ENCODE results near the gene CDH13. TPM values are rescaled to one million over a fixed set of nuclear protein-coding genes. Genes with fewer than 3 reads are reported as not detected.

Gene CDH13
- total and polyA plus RNA-seq, 2 experiments from 2014 or later = 1.6 to 4.4 TPM

DNA sequence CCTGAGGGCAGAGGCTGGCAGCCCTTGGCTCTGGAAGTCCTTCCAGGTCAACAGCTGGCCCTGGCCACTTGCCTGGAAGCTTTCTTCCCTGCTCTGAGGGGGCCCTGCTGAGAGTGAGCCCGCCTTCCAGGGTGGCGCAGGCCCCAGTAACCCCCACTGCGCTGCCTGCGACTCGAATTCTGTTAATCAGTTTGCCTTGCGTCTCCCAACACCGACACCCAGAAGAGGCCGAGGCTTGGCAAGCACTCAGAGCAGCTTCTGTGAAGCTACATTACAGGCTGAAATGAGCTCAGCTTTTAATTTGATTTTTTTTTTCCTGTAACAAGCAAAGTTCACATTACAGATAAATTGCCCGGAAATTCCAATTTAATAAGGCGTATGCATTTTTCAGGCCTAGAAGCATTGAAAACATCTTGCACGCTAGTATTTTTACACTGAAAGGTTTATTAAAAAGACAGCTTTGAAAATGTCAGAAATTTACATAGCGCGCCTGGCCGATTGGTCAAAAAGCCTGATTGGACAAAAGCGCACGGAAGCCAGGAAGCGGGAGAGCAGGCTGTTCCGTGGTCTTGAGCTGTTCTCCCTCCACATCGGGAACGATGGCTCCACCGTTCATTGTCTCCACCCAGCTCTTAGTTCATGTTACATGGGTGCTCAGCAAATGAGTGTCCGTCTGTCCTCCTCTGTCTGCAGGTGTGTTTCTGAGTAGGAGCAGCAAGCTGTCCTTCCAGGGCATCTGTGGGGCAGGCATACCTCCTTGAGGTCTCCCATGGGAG is 1115.5 kb downstream of the CDH13 start:
- H3K9me2 ChIP-seq (ENCODE audit: insufficient read depth) = peaks cover 11% of the 10 kb centered on the region
- no peaks in the 10 kb centered on the region for H3K36me3 ChIP-seq (ENCODE audit: insufficient read depth)
- no peak overlapping the region for H3K27ac ChIP-seq (ENCODE audit: low read depth)
- H3K27me3 Mint-ChIP-seq (ENCODE audit: insufficient read depth, low read depth, poor library complexity) = no peaks in the 10 kb centered on the region
- H2AFZ ChIP-seq = peak overlapping the region; percentile 52; the same call in 1 of the 2 replicates
- ATAC-seq (no peak), DNase-seq (ENCODE audit: low spot score) (no peak)
- H3K27me3 ChIP-seq (ENCODE audit: insufficient read depth) = no peaks in the 10 kb centered on the region
- TF ChIP-seq POLR2AphosphoS5 (IDR thresholded peaks at IDR 0.05; ENCODE audit: low read depth) (no peak), ZNF114 (CRISPR knock-in tag; IDR thresholded peaks at IDR 0.05) (no peak), EZH2 (IDR thresholded peaks at IDR 0.05; ENCODE audit: low read depth, unreplicated experiment) (no peak), REST (IDR thresholded peaks at IDR 0.05; ENCODE audit: unreplicated experiment) (no peak), NANOG (IDR thresholded peaks at IDR 0.05; ENCODE audit: borderline replicate concordance) (no peak), ZNF331 (CRISPR knock-in tag; IDR thresholded peaks at IDR 0.05; ENCODE audit: low read depth) (no peak), CREB1 (CRISPR knock-in tag; IDR thresholded peaks at IDR 0.05; ENCODE audit: low read depth) (no peak), STAT1 (IDR thresholded peaks at IDR 0.05; ENCODE audit: unreplicated experiment) (no peak), EZH2phosphoT487 (IDR thresholded peaks at IDR 0.05; ENCODE audit: unreplicated experiment) (no peak), ETS1 (IDR thresholded peaks at IDR 0.05) (no peak)
- TF ChIP-seq, protein P1, sequence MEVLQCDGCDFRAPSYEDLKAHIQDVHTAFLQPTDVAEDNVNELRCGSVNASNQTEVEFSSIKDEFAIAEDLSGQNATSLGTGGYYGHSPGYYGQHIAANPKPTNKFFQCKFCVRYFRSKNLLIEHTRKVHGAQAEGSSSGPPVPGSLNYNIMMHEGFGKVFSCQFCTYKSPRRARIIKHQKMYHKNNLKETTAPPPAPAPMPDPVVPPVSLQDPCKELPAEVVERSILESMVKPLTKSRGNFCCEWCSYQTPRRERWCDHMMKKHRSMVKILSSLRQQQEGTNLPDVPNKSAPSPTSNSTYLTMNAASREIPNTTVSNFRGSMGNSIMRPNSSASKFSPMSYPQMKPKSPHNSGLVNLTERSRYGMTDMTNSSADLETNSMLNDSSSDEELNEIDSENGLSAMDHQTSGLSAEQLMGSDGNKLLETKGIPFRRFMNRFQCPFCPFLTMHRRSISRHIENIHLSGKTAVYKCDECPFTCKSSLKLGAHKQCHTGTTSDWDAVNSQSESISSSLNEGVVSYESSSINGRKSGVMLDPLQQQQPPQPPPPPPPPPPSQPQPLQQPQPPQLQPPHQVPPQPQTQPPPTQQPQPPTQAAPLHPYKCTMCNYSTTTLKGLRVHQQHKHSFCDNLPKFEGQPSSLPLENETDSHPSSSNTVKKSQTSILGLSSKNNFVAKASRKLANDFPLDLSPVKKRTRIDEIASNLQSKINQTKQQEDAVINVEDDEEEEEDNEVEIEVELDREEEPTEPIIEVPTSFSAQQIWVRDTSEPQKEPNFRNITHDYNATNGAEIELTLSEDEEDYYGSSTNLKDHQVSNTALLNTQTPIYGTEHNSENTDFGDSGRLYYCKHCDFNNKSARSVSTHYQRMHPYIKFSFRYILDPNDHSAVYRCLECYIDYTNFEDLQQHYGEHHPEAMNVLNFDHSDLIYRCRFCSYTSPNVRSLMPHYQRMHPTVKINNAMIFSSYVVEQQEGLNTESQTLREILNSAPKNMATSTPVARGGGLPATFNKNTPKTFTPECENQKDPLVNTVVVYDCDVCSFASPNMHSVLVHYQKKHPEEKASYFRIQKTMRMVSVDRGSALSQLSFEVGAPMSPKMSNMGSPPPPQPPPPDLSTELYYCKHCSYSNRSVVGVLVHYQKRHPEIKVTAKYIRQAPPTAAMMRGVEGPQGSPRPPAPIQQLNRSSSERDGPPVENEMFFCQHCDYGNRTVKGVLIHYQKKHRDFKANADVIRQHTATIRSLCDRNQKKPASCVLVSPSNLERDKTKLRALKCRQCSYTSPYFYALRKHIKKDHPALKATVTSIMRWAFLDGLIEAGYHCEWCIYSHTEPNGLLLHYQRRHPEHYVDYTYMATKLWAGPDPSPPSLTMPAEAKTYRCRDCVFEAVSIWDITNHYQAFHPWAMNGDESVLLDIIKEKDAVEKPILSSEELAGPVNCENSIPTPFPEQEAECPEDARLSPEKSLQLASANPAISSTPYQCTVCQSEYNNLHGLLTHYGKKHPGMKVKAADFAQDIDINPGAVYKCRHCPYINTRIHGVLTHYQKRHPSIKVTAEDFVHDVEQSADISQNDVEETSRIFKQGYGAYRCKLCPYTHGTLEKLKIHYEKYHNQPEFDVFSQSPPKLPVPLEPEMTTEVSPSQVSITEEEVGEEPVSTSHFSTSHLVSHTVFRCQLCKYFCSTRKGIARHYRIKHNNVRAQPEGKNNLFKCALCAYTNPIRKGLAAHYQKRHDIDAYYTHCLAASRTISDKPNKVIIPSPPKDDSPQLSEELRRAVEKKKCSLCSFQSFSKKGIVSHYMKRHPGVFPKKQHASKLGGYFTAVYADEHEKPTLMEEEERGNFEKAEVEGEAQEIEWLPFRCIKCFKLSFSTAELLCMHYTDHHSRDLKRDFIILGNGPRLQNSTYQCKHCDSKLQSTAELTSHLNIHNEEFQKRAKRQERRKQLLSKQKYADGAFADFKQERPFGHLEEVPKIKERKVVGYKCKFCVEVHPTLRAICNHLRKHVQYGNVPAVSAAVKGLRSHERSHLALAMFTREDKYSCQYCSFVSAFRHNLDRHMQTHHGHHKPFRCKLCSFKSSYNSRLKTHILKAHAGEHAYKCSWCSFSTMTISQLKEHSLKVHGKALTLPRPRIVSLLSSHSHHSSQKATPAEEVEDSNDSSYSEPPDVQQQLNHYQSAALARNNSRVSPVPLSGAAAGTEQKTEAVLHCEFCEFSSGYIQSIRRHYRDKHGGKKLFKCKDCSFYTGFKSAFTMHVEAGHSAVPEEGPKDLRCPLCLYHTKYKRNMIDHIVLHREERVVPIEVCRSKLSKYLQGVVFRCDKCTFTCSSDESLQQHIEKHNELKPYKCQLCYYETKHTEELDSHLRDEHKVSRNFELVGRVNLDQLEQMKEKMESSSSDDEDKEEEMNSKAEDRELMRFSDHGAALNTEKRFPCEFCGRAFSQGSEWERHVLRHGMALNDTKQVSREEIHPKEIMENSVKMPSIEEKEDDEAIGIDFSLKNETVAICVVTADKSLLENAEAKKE (CRISPR knock-in tag; IDR thresholded peaks at IDR 0.05) = no peak
- TF ChIP-seq, protein P2, sequence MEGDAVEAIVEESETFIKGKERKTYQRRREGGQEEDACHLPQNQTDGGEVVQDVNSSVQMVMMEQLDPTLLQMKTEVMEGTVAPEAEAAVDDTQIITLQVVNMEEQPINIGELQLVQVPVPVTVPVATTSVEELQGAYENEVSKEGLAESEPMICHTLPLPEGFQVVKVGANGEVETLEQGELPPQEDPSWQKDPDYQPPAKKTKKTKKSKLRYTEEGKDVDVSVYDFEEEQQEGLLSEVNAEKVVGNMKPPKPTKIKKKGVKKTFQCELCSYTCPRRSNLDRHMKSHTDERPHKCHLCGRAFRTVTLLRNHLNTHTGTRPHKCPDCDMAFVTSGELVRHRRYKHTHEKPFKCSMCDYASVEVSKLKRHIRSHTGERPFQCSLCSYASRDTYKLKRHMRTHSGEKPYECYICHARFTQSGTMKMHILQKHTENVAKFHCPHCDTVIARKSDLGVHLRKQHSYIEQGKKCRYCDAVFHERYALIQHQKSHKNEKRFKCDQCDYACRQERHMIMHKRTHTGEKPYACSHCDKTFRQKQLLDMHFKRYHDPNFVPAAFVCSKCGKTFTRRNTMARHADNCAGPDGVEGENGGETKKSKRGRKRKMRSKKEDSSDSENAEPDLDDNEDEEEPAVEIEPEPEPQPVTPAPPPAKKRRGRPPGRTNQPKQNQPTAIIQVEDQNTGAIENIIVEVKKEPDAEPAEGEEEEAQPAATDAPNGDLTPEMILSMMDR (conservative IDR thresholded peaks at IDR 0.05; ENCODE audit: low read depth in 2 of 2) = no peak
- no peaks in the 10 kb centered on the region for H3K4me1 ChIP-seq (ENCODE audit: insufficient read depth)
- H3K4me2 ChIP-seq = no peak overlapping the region
- H3K9me3 Mint-ChIP-seq = no peaks in the 10 kb centered on the region
- H3K79me2 ChIP-seq (replicated peaks; ENCODE audit: insufficient read depth) = no peaks in the 10 kb centered on the region
- no peak overlapping the region for H3K4me3 ChIP-seq
- H3F3A ChIP-seq (replicated peaks; ENCODE audit: low read depth) = no peaks in the 10 kb centered on the region
- H3K4me3 Mint-ChIP-seq = no peak overlapping the region
- no peaks in the 10 kb centered on the region for H4K20me1 ChIP-seq (replicated peaks; ENCODE audit: insufficient read depth)
- no peaks in the 10 kb centered on the region for H3K36me3 Mint-ChIP-seq (ENCODE audit: low read depth)
- no peak overlapping the region for H3K27ac Mint-ChIP-seq
- peaks cover 3% of the 10 kb centered on the region; the same call in 1 of the 3 replicates for H3K4me1 Mint-ChIP-seq

Data from GM23338 (cell line).